BLaER1 treated with 17β-estradiol and CSF1 and Interleukin-3, amounts not matched to agents 10 nM and 100 nM (cell line): ENCODE data around the gene PNCK.
"Not testable (repeated sequence)": the region's sequence is repeated elsewhere in the genome, so short reads cannot be mapped to it uniquely, and the experiment has no call there.

Source experiments
- H3K27ac ChIP-seq, 11 experiments: shearing (Covaris generic); formaldehyde crosslinking; 2 replicates each; pipeline ENCODE4 v1.8.1; 2022
- H3K27me3 ChIP-seq, 11 experiments: shearing (Covaris generic); formaldehyde crosslinking; 2 replicates each; pipeline ENCODE4 v1.8.1; 2022
- H3K36me3 ChIP-seq, 11 experiments: shearing (Covaris generic); formaldehyde crosslinking; 2 replicates each; pipeline ENCODE4 v1.8.1; 2022
- H3K4me1 ChIP-seq, 10 experiments: shearing (Covaris generic); formaldehyde crosslinking; 2 replicates each; pipeline ENCODE4 v1.8.1; 2022
- H3K4me2 ChIP-seq, 11 experiments: shearing (Covaris generic); formaldehyde crosslinking; 2 replicates each; pipeline ENCODE4 v1.8.1; 2022
- H3K4me3 ChIP-seq, 10 experiments: shearing (Covaris generic); formaldehyde crosslinking; 2 replicates each; pipeline ENCODE4 v1.8.1; 2022
- H3K9ac ChIP-seq, 11 experiments: shearing (Covaris generic); formaldehyde crosslinking; 2 replicates each; pipeline ENCODE4 v1.8.1; 2022
- H3K9me3 ChIP-seq, 11 experiments: shearing (Covaris generic); formaldehyde crosslinking; replicated peaks in 1 of 11; 2 replicates each; pipeline ENCODE4 v1.8.1; 2022
- H4K20me1 ChIP-seq, 11 experiments: shearing (Covaris generic); formaldehyde crosslinking; 2 replicates each; pipeline ENCODE4 v1.8.1; 2022
- Cebpa-rat ChIP-seq, 11 experiments: shearing (Covaris generic); IDR thresholded peaks; 2 replicates each; pipeline ENCODE4 v1.8.1; 2022

PNCK gene

DNA sequence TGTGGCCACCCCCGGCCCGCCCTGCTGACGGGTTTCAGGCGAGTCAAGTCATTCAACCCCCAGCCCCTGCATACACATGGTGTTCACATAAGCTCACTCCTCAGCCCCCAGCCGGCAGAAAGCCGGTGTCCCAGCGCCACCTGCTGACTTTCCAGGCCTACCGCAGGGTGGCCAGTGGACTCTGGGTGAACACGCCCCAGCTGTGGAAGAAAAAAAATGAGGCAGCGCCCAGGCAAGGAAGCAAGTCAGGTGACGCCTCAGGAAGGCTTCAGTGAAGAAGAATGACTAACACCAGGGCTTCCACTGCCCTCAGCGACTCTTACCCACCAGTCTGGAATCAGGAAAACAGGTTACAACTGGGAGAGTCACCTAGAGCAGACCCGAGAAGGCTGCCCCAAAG lies 34.8 kb upstream of the PNCK start:
- peak overlapping the region in 6 of 11 experiments; percentile 12 to 60 (median 39); a peak in 8 of 22 replicates for H3K4me2 ChIP-seq
- H3K9ac ChIP-seq = peak overlapping the region in 2 of 11 experiments; percentile 0 to 25; a peak in 1 of 22 replicates
- no peak overlapping the region for H3K4me3 ChIP-seq
- H3K27me3 ChIP-seq = peaks cover 78 to 100% (median 96%) of the 10 kb centered on the region in 11 experiments
- H3K36me3 ChIP-seq = peaks cover 19 to 88% (median 61%) of the 10 kb centered on the region in 11 experiments
- H3K4me1 ChIP-seq = peaks cover 0 to 58% (median 14%) of the 10 kb centered on the region in 10 experiments; a peak in 15 of 20 replicates
- TF ChIP-seq Cebpa-rat (IDR thresholded peaks at IDR 0.05) = no peak
- peaks cover 37 to 100% (median 82%) of the 10 kb centered on the region in 11 experiments; a peak in 21 of 22 replicates for H4K20me1 ChIP-seq
- H3K9me3 ChIP-seq = no peaks in the 10 kb centered on the region
- H3K27ac ChIP-seq = no peak overlapping the region; a peak in 1 of 22 replicates

DNA sequence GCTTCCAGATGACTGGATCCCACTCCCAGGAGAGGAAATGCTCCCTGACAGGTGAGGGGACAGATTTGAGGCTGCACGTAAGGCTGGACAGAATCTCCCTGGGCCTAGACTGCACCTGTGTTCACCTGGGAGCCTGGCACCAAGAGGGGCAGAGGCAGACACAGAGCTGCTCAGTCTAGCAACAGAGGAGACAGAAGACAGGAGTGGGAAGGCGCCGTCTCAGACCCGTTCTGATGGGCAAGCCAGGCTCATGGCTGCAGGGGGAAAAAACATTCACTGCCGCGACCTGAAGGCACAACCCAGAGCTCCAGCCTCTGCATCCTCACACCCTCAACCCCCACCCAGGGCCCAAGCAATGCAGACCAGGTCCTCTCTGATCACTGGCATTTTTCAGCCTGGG lies 33.8 kb upstream of the PNCK start:
- peaks cover 0 to 48% (median 14%) of the 10 kb centered on the region in 10 experiments; a peak in 15 of 20 replicates for H3K4me1 ChIP-seq
- no peaks in the 10 kb centered on the region for H3K9me3 ChIP-seq
- no peak overlapping the region for H3K27ac ChIP-seq
- H3K36me3 ChIP-seq = peaks cover 28 to 88% (median 59%) of the 10 kb centered on the region in 11 experiments
- no peak overlapping the region for H3K4me3 ChIP-seq
- peaks cover 84 to 100% (median 98%) of the 10 kb centered on the region in 11 experiments for H3K27me3 ChIP-seq
- H3K9ac ChIP-seq = no peak overlapping the region; a peak in 1 of 22 replicates
- H4K20me1 ChIP-seq = peaks cover 37 to 100% (median 89%) of the 10 kb centered on the region in 11 experiments; a peak in 21 of 22 replicates
- H3K4me2 ChIP-seq = 0 out of 22 replicates have a peak overlapping the region, but pooled peaks of 1 of the 11 experiments have one; percentile 60
- TF ChIP-seq Cebpa-rat (IDR thresholded peaks at IDR 0.05) = no peak

DNA sequence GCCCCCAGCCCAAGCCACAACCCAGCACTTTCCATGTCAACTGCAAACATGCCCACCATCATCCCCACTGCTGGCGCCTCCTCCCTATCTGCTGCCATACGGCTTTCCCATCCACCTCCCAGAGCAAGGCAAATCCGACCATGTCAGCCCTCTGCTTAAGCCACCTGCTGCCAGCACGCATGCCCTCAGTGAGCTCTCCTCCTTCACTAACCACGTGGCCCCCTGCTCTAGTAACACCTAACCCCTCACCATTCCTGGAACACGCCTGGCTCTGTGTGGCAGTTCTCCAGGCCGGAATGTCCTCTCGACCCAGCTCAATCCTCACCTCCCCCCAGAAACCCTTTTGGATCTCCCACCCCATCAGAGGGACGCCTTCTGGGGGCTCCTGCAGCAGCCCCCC lies 33.2 kb upstream of the PNCK start:
- no peak for TF ChIP-seq Cebpa-rat (IDR thresholded peaks at IDR 0.05)
- Histone ChIP-seq H4K20me1 (peaks cover 38 to 100% (median 93%) of the 10 kb centered on the region in 11 experiments; a peak in 21 of 22 replicates), H3K36me3 (peaks cover 34 to 88% (median 56%) of the 10 kb centered on the region in 11 experiments), H3K9ac (peak overlapping the region in 1 of 11 experiments; percentile 12; a peak in 1 of 22 replicates), H3K4me3 (no peak overlapping the region), H3K4me2 (no peak overlapping the region), H3K4me1 (peaks cover 0 to 47% (median 17%) of the 10 kb centered on the region in 10 experiments; a peak in 17 of 20 replicates), H3K27ac (no peak overlapping the region), H3K27me3 (peaks cover 90 to 100% (median 100%) of the 10 kb centered on the region in 11 experiments), H3K9me3 (no peaks in the 10 kb centered on the region)

DNA sequence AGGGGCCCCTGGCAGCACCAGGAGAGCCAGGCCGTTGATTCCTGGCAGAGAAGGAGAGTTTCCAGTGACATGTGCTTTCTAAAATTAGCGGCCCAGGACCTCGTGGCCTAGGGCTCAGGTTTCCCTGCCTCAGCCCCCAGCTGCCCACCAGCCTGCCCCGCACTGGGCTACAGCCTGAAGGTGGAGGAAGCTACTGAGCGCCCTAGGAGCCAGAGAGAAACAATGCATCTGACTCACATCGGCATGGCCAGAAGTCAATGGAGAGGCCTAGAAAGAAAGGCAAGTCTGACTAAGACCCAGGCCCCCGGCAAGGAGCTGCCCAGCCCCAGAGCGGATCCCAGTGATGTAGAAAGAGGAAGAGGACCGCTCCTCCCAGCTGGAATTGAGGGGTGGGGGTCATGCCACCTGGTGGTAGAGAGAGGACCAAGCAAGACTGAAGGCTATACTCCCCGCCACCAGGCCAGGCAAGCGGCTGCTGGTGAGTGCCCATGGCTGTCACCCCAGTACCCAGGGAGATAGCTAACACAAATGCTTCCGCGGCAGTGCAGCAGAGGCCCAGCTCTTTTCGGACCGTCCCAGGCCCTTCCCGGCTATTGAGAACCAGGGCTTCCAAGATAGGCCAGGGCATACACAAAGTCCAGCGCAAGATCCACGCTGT lies 31.9 kb upstream of the PNCK start:
- Histone ChIP-seq H3K4me1 (peaks cover 9 to 53% (median 30%) of the 10 kb centered on the region in 10 experiments), H3K9ac (peak overlapping the region in 2 of 11 experiments; percentile 29 to 43; a peak in 1 of 22 replicates), H4K20me1 (peaks cover 50 to 100% (median 99%) of the 10 kb centered on the region in 11 experiments; a peak in 21 of 22 replicates), H3K36me3 (peaks cover 34 to 88% (median 54%) of the 10 kb centered on the region in 11 experiments), H3K27me3 (peaks cover 98 to 100% (median 100%) of the 10 kb centered on the region in 11 experiments)
- not testable (repeated sequence) for H3K4me3 ChIP-seq, H3K4me2 ChIP-seq, H3K9me3 ChIP-seq, H3K27ac ChIP-seq

DNA sequence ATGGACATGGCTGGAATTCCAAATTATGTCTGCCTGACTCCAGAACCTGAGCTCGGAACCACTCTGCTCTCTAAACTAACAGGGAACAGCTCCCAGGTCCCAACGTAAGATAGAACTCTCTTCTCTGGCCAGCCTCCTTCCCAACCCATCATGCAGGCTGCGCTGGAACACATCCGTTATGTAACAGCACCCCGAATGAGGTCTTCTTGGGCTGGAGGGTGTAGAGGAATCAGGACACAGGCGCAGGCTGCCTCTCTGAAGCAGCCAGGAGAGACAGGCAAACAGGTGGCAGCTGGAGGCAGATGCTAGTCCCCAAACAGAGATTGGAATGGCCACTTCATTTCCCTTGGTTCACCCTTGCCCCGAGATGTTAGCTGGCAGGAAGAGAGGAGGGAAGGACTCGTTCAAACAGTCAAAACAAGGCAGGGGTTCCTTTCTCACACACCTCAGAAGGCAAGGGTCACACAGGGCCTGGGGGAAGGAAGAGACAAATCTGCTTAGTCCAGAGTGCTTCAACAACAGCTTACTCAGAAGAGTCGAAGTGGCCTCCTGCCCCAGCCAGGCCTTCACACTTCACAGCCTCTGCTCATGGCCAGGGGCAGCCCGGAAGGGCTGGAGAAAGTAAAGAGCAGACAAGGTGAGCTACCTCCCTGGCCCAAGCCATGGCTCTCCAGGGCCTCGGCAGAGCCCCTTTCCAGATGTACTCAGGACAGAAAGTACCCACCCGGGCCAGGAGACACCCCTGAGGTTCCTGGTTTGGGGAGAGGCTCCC lies 31.2 kb upstream of the PNCK start:
- H3K27me3 ChIP-seq = peaks cover 97 to 100% (median 100%) of the 10 kb centered on the region in 11 experiments
- H3K27ac ChIP-seq = not testable (repeated sequence)
- peaks cover 27 to 86% (median 47%) of the 10 kb centered on the region in 11 experiments for H3K36me3 ChIP-seq

DNA sequence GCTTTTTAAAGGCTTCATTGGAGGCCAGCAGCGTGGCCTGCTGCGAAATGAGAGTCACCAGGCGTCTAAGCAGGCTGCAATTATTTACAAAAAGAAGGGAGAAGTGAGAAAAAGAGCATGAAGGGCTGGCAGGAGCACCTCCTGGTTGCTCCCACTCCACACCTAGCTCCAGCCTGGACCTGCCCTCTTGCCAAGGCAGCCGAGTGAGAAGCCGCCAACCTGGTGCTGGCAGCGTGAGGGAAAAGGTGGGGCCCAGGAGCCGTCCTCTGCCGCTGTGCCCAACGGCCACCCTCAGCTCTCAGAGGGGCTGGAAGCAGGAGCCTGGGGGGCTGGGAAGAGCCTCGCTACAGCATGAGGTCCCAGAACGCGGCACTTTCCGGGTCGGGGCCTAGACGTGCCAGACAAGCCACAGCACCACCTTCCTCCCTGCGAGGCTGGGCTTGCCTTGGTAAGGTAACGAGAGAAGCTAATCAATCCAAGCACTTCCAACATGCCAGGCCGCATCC lies 30.5 kb upstream of the PNCK start:
- no peak overlapping the region for H3K9ac ChIP-seq
- H3K36me3 ChIP-seq = peaks cover 24 to 86% (median 43%) of the 10 kb centered on the region in 11 experiments
- no peaks in the 10 kb centered on the region for H3K9me3 ChIP-seq
- H3K27me3 ChIP-seq = peaks cover 97 to 100% (median 100%) of the 10 kb centered on the region in 11 experiments
- no peak overlapping the region for H3K27ac ChIP-seq
- no peak overlapping the region for H3K4me3 ChIP-seq
- peaks cover 15 to 43% (median 28%) of the 10 kb centered on the region in 10 experiments for H3K4me1 ChIP-seq
- TF ChIP-seq Cebpa-rat (IDR thresholded peaks at IDR 0.05) = no peak
- peaks cover 57 to 100% (median 99%) of the 10 kb centered on the region in 11 experiments; a peak in 21 of 22 replicates for H4K20me1 ChIP-seq
- H3K4me2 ChIP-seq = no peak overlapping the region

More for the DNA sequence above, 31.2 kb upstream of the PNCK start:
- Histone ChIP-seq H3K9ac (peak overlapping the region in 2 of 11 experiments; percentile 29 to 43; a peak in 1 of 22 replicates), H4K20me1 (peaks cover 56 to 100% (median 99%) of the 10 kb centered on the region in 11 experiments; a peak in 21 of 22 replicates), H3K4me1 (peaks cover 15 to 51% (median 34%) of the 10 kb centered on the region in 10 experiments)
- not testable (repeated sequence) for H3K9me3 ChIP-seq, H3K4me3 ChIP-seq, H3K4me2 ChIP-seq

DNA sequence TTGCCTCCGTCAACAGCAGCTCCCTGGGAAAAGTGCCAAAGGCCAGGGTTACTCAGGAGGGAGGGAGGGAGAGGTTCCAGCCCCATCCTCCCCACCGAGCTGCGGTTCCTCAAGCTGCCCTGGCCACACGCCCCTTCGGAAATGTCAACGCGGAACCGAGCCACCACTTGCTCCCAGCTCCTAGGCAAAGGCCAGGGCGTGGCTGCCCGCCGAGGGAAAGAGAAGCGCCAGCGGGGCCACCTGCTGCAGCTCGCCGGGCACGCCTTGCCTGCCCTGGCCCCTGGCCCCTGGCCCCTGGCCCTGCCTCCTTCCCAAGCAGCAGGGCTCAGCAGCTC lies 29.4 kb upstream of the PNCK start:
- H3K27ac ChIP-seq = no peak overlapping the region
- peaks cover 96 to 100% (median 99%) of the 10 kb centered on the region in 11 experiments for H3K27me3 ChIP-seq
- H3K9ac ChIP-seq = no peak overlapping the region
- peaks cover 15 to 34% (median 21%) of the 10 kb centered on the region in 10 experiments for H3K4me1 ChIP-seq
- H3K36me3 ChIP-seq = peaks cover 28 to 90% (median 52%) of the 10 kb centered on the region in 11 experiments
- no peak for TF ChIP-seq Cebpa-rat (IDR thresholded peaks at IDR 0.05)
- no peaks in the 10 kb centered on the region for H3K9me3 ChIP-seq
- no peak overlapping the region for H3K4me3 ChIP-seq
- H3K4me2 ChIP-seq = no peak overlapping the region
- H4K20me1 ChIP-seq = peaks cover 63 to 100% (median 100%) of the 10 kb centered on the region in 11 experiments; a peak in 21 of 22 replicates

DNA sequence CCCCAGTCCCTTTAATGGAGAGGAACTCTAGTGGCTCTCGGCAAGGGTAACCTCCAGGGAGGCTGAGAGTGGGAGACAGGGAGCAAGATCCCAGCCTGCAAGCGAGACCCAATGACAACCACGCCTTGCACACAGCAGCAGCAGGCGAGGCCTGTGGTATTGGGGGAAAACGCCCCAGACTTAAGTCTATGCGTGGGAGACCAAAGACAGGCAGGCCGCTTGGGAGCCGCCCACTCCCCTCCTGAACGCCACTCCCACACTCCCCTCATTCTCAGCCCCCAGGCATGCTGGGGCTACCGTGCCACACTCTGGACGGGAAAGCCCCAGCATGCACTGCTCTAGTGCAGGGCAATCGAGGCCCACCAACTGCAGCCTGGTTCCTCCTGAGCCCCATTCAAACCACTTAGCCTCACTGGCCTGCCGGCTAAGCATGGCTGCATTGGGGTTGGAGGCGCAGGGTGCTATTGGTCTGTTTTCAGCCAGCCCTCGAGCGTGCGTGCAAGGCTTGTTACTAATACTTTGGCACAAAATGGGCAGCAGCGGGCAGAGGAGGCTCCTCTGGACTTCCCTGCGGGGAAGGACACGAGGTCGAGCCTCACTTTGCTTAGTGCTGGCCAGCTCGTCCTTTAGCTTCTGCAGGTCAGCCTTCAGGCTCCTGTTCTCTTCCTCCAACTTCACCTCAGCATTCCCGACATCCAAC lies 28.9 kb upstream of the PNCK start:
- H4K20me1 ChIP-seq = peaks cover 58 to 99% (median 98%) of the 10 kb centered on the region in 11 experiments; a peak in 21 of 22 replicates
- no peaks in the 10 kb centered on the region for H3K9me3 ChIP-seq
- no peak overlapping the region for H3K9ac ChIP-seq
- peaks cover 28 to 87% (median 49%) of the 10 kb centered on the region in 11 experiments for H3K36me3 ChIP-seq
- H3K4me2 ChIP-seq = no peak overlapping the region
- no peak overlapping the region for H3K27ac ChIP-seq
- peaks cover 15 to 29% (median 20%) of the 10 kb centered on the region in 10 experiments for H3K4me1 ChIP-seq
- peaks cover 93 to 99% (median 98%) of the 10 kb centered on the region in 11 experiments for H3K27me3 ChIP-seq
- no peak overlapping the region for H3K4me3 ChIP-seq
- TF ChIP-seq Cebpa-rat (IDR thresholded peaks at IDR 0.05) = no peak
